H9 (cell line): Measurements from ENCODE around the gene CDK5R2. TPM values are rescaled to one million over a fixed set of nuclear protein-coding genes. Genes with fewer than 3 reads are reported as not detected.

ENCODE experiments used
- DNase-seq: peaks from one replicate; pipeline ENCODE4 v3.0.0-alpha.2; 2017
- H2AFZ ChIP-seq: one replicate; pipeline ENCODE4 v1.6.1; 2013; ENCODE audit warnings: mild to moderate bottlenecking, low read length, control low read depth, moderate library complexity
- H2AK5ac ChIP-seq: 2 replicates; pipeline ENCODE4 v1.6.1; 2013; ENCODE audit warnings: low read length, control low read depth, mixed read lengths; ENCODE audit not compliant: insufficient read length
- H2BK120ac ChIP-seq: one replicate; pipeline ENCODE4 v1.6.1; 2013; ENCODE audit warnings: low read depth, mild to moderate bottlenecking, low read length, control low read depth, inconsistent platforms; ENCODE audit not compliant: poor library complexity, severe bottlenecking
- H2BK12ac ChIP-seq: 2 replicates; pipeline ENCODE4 v1.6.1; 2013; ENCODE audit warnings: low read length, control low read depth, mixed read lengths, low read depth; ENCODE audit not compliant: insufficient read length
- H2BK15ac ChIP-seq: 2 replicates; pipeline ENCODE4 v1.6.1; 2013; ENCODE audit warnings: low read depth, low read length, control low read depth
- H2BK20ac ChIP-seq: one replicate; pipeline ENCODE4 v1.6.1; 2013; ENCODE audit warnings: low read depth, mild to moderate bottlenecking, low read length, control low read depth, inconsistent platforms; ENCODE audit not compliant: poor library complexity, severe bottlenecking
- H2BK5ac ChIP-seq: 2 replicates; pipeline ENCODE4 v1.6.1; 2013; ENCODE audit warnings: low read length, control low read depth, mixed read lengths; ENCODE audit not compliant: insufficient read length
- H3K14ac ChIP-seq: 2 replicates; pipeline ENCODE4 v1.6.1; 2013; ENCODE audit warnings: low read length, control low read depth; ENCODE audit not compliant: insufficient read depth
- H3K18ac ChIP-seq: 2 replicates; pipeline ENCODE4 v1.6.1; 2013; ENCODE audit warnings: low read depth, mild to moderate bottlenecking, mixed read lengths, low read length, control low read depth; ENCODE audit not compliant: insufficient read length
- H3K23ac ChIP-seq: 2 replicates; pipeline ENCODE4 v1.6.1; 2013; ENCODE audit warnings: low read length, control low read depth, mixed read lengths, low read depth; ENCODE audit not compliant: insufficient read length
- H3K23me2 ChIP-seq: 2 replicates; pipeline ENCODE4 v1.6.1; 2013; ENCODE audit warnings: low read depth, mild to moderate bottlenecking, mixed read lengths, low read length, control low read depth; ENCODE audit not compliant: insufficient read length, poor library complexity, severe bottlenecking
- H3K27ac ChIP-seq: 2 replicates; pipeline ENCODE4 v1.5.1; 2013; ENCODE audit warnings: low read length, control low read depth, mixed read lengths, low read depth; ENCODE audit not compliant: insufficient read length
- H3K27me3 ChIP-seq: 2 replicates; pipeline ENCODE4 v1.6.1; 2013; ENCODE audit warnings: low read length, control low read depth, inconsistent platforms; ENCODE audit not compliant: insufficient read depth
- H3K4ac ChIP-seq: 2 replicates; pipeline ENCODE4 v1.6.1; 2013; ENCODE audit warnings: low read depth, mild to moderate bottlenecking, control low read depth, inconsistent platforms, low read length, moderate library complexity
- H3K4me1 ChIP-seq: 2 replicates; pipeline ENCODE4 v1.6.1; 2013; ENCODE audit warnings: low read length, control low read depth, inconsistent platforms; ENCODE audit not compliant: insufficient read depth
- H3K4me2 ChIP-seq: 2 replicates; pipeline ENCODE4 v1.6.1; 2013; ENCODE audit warnings: low read length, control low read depth, mixed read lengths; ENCODE audit not compliant: insufficient read length, insufficient read depth
- H3K56ac ChIP-seq: 2 replicates; pipeline ENCODE4 v1.6.1; 2013; ENCODE audit warnings: low read depth, mild to moderate bottlenecking, mixed read lengths, low read length, control low read depth; ENCODE audit not compliant: insufficient read length
- H3K79me1 ChIP-seq: 2 replicates; pipeline ENCODE4 v1.6.1; 2013; ENCODE audit warnings: low read depth, mild to moderate bottlenecking, moderate library complexity, low read length, control low read depth, inconsistent platforms; ENCODE audit not compliant: insufficient read depth, poor library complexity, severe bottlenecking
- H3K79me2 ChIP-seq: 2 replicates; pipeline ENCODE4 v1.6.1; 2013; ENCODE audit warnings: low read length, control low read depth, inconsistent platforms; ENCODE audit not compliant: insufficient read depth
- H3K9ac ChIP-seq: 2 replicates; pipeline ENCODE4 v1.6.1; 2013; ENCODE audit warnings: low read length, control low read depth, mixed read lengths; ENCODE audit not compliant: insufficient read length; ENCODE audit errors: extremely low read depth
- H3K9me3 ChIP-seq: one replicate; pipeline ENCODE4 v1.6.1; 2013; ENCODE audit warnings: low read depth, low read length, inconsistent platforms; ENCODE audit not compliant: control insufficient read depth
- H3T11ph ChIP-seq: one replicate; pipeline ENCODE4 v1.6.1; 2013; ENCODE audit warnings: mild to moderate bottlenecking, low read length, control low read depth, inconsistent platforms
- H4K20me1 ChIP-seq: one replicate; pipeline ENCODE4 v1.6.1; 2013; ENCODE audit not compliant: control insufficient read depth, insufficient read length, insufficient read depth
- H4K5ac ChIP-seq: 2 replicates; pipeline ENCODE4 v1.6.1; 2013; ENCODE audit warnings: low read depth, mild to moderate bottlenecking, mixed read lengths, low read length, control low read depth; ENCODE audit not compliant: insufficient read length
- H4K8ac ChIP-seq: replicated peaks from 2 replicates; pipeline ENCODE4 v1.6.1; 2013; ENCODE audit warnings: low read length, control low read depth, mixed read lengths, low read depth; ENCODE audit not compliant: insufficient read length
- H4K91ac ChIP-seq: 2 replicates; pipeline ENCODE4 v1.6.1; 2013; ENCODE audit warnings: low read depth, mild to moderate bottlenecking, moderate library complexity, mixed read lengths, low read length, control low read depth; ENCODE audit not compliant: insufficient read length
- H3K27ac Mint-ChIP-seq, 3 experiments: 2 replicates in 2 of 3; 3 replicates in 1 of 3; pipeline ENCODE4 v1.8.0; 2020 to 2021; ENCODE audit warnings: mixed read lengths in 3 of 3, mild to moderate bottlenecking in 1 of 3, moderate library complexity in 1 of 3
- H3K27me3 Mint-ChIP-seq: 2 replicates; pipeline ENCODE4 v1.8.0; 2021; ENCODE audit warnings: low read depth, mild to moderate bottlenecking, moderate library complexity, mixed read lengths
- H3K36me3 Mint-ChIP-seq, 3 experiments: 2 replicates in 2 of 3; 3 replicates in 1 of 3; pipeline ENCODE4 v1.8.0; 2020 to 2021; ENCODE audit warnings: low read depth in 3 of 3, mixed read lengths in 3 of 3; ENCODE audit not compliant: insufficient read depth in 1 of 3
- H3K4me1 Mint-ChIP-seq, 2 experiments: 2 replicates each; pipeline ENCODE4 v1.8.0; 2020; ENCODE audit warnings: mixed read lengths in 2 of 2
- H3K4me3 Mint-ChIP-seq, 2 experiments: 2 replicates in 1 of 2; 3 replicates in 1 of 2; pipeline ENCODE4 v1.8.0; 2020 to 2021; ENCODE audit warnings: mild to moderate bottlenecking in 2 of 2, mixed read lengths in 2 of 2, moderate library complexity in 1 of 2
- H3K9me3 Mint-ChIP-seq, 2 experiments: 2 replicates in 1 of 2; 3 replicates in 1 of 2; pipeline ENCODE4 v1.8.0; 2020; ENCODE audit warnings: mild to moderate bottlenecking in 2 of 2, mixed read lengths in 2 of 2, moderate library complexity in 1 of 2
- WGBS: extraction: QIAGEN DNeasy Blood & Tissue Kit; methylation state at CpG from one replicate; pipeline ENCODE4 v1.1.7; 2013; ENCODE audit warnings: missing lambda C conversion rate, low lambda C conversion rate, mixed read lengths; ENCODE audit not compliant: insufficient read length; ENCODE audit errors: extremely low coverage; 5-methylcytosine and 5-hydroxymethylcytosine counted together
- total RNA-seq: library from RNA; stranded (reverse); gene quantifications from 2 replicates; pipeline ENCODE4 v1.2.1, GENCODE V29; 2021
- TF ChIP-seq, protein P1 (sequence below): fragments of 200-600 bp; sonication (generic); conservative IDR thresholded peaks from 3 replicates; pipeline ENCODE4 v1.8.0; 2021; ENCODE audit warnings: antibody characterized with exemption, mild to moderate bottlenecking

CDK5R2 gene
- total RNA-seq, 1 experiment from 2014 or later = 0.26 TPM

DNA sequence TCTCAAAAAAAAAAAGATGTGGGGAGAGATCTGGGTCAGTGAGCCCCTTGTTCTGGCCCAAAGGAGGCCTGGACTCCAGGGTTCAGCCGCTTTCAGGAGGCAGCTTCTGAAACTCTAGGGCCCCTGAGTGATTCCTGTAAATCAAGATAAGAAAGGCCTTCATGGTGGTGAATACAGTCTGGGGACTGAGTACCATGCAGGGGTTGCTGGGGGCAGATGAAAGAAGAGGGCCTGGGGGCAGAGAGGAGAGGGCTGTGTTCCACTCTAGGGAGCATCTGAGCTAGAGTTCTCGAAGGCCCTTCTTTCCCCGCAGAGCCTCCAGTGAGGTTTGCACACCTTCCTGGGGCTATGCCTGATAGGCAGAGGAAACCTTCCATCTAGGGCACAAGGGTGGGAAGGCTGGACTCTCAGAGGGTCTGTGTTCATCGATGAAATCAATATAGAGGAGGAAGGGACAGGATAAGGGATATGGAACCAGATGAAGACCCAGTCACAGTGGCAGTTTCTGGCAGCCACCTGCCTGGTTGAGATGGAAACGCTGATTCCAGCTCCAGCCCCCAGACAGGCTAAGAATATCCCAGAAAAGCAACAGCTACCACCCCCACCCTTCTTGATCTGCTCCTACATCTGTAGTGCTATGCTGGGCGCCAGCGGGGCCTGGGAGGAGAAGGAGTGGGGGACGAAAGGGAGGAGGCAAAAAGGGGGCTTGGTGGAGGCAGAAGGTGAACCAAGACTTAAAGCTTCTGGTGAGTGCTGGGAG lies 4.7 kb upstream of the CDK5R2 start:
- Histone ChIP-seq H3K56ac (no peak overlapping the region), H3K4me1 (no peaks in the 10 kb centered on the region; the same call in 1 of the 2 replicates), H3K9ac (no peak overlapping the region), H2AFZ (no peak overlapping the region), H3K4me2 (no peak overlapping the region), H3K79me1 (no peaks in the 10 kb centered on the region), H2BK5ac (no peak overlapping the region), H3K27me3 (no peaks in the 10 kb centered on the region; the same call in 1 of the 2 replicates), H2BK12ac (no peak overlapping the region), H3K18ac (no peak overlapping the region), H3T11ph (no peak overlapping the region), H4K20me1 (no peaks in the 10 kb centered on the region), H3K79me2 (no peaks in the 10 kb centered on the region), H2AK5ac (no peak overlapping the region), H3K4ac (no peak overlapping the region), H3K23me2 (peaks cover 5% of the 10 kb centered on the region), H4K8ac (no peak overlapping the region), H3K27ac (no peak overlapping the region), H4K5ac (no peak overlapping the region), H2BK120ac (no peak overlapping the region), H2BK20ac (no peak overlapping the region), H3K23ac (no peak overlapping the region), H3K14ac (no peak overlapping the region), H2BK15ac (no peak overlapping the region), H4K91ac (no peak overlapping the region), H3K9me3 (no peaks in the 10 kb centered on the region)
- peaks cover 2 to 9% of the 10 kb centered on the region in 2 experiments; a peak in 3 of 4 replicates for H3K4me1 Mint-ChIP-seq
- TF ChIP-seq, protein P1, sequence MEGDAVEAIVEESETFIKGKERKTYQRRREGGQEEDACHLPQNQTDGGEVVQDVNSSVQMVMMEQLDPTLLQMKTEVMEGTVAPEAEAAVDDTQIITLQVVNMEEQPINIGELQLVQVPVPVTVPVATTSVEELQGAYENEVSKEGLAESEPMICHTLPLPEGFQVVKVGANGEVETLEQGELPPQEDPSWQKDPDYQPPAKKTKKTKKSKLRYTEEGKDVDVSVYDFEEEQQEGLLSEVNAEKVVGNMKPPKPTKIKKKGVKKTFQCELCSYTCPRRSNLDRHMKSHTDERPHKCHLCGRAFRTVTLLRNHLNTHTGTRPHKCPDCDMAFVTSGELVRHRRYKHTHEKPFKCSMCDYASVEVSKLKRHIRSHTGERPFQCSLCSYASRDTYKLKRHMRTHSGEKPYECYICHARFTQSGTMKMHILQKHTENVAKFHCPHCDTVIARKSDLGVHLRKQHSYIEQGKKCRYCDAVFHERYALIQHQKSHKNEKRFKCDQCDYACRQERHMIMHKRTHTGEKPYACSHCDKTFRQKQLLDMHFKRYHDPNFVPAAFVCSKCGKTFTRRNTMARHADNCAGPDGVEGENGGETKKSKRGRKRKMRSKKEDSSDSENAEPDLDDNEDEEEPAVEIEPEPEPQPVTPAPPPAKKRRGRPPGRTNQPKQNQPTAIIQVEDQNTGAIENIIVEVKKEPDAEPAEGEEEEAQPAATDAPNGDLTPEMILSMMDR = no peak
- no CpG with 5 or more reads among the region's 8 CpGs for WGBS
- no peak overlapping the region for H3K4me3 Mint-ChIP-seq
- H3K27me3 Mint-ChIP-seq = peaks cover 71% of the 10 kb centered on the region
- peaks cover 0 to 4% of the 10 kb centered on the region in 2 experiments; a peak in 2 of 5 replicates for H3K9me3 Mint-ChIP-seq
- H3K27ac Mint-ChIP-seq = no peak overlapping the region
- DNase-seq = no peak
- H3K36me3 Mint-ChIP-seq = no peaks in the 10 kb centered on the region
